Ovary (tissue), 3 donors: ENCODE results near the gene HES4.

Experiments
- CTCF ChIP-seq, 3 donors: fragments of 450-650 bp in 2 of 3; fragments of 200-600 bp in 1 of 3; IDR thresholded peaks; one replicate each; pipeline versions ENCODE4 v1.5.1 to v1.8.0; 2016 to 2022; ENCODE audit warnings: antibody characterized with exemption in 3 of 3, mild to moderate bottlenecking in 1 of 3
- POLR2A ChIP-seq: fragments of 450-650 bp; IDR thresholded peaks from one replicate; pipeline ENCODE4 v1.6.1; 2017; ENCODE audit warnings: antibody characterized with exemption, mild to moderate bottlenecking, moderate library complexity
- donor health status: DM: no; HTN: no; CAD: no.

GRCh38 chr1:983798-984475 lies 16.0 kb downstream of the HES4 start:
- TF ChIP-seq CTCF (IDR thresholded peaks at IDR 0.05), result peak; percentile 33 to 80 (median 49)
- no peak for TF ChIP-seq POLR2A
